A549 (cell line): ENCODE results near the gene TEFM. TPM values are rescaled to one million over a fixed set of nuclear protein-coding genes. Genes with fewer than 3 reads are reported as not detected.
"Not testable (repeated sequence)": the region's sequence is repeated elsewhere in the genome, so short reads cannot be mapped to it uniquely, and the experiment has no call there.

ENCODE experiments used
- ATAC-seq, 2 experiments: fragments of 200-7000 bp in 1 of 2; fragments of >200 bp in 1 of 2; cut with Nextera tagmentation in 1 of 2; cut with Tn5 transposase in 1 of 2; 3 replicates each; pipeline versions ENCODE4 v1.8.0 to v1.9.1; 2018 to 2020; ENCODE audit warnings: mild to moderate bottlenecking in 1 of 2, moderate library complexity in 1 of 2
- CTCF ChIA-PET: fragments of 300-600 bp; sonication (Branson Sonifier 250); formaldehyde crosslinking; extraction: SDS; loops from one replicate; lab custom pipeline; 2021; ENCODE audit warnings: antibody characterized with exemption, inconsistent platforms; lab: Yijun Ruan, JAX
- POLR2A ChIA-PET: fragments of 350-600 bp; formaldehyde crosslinking; extraction: SDS; loops from one replicate; lab custom pipeline; 2021; ENCODE audit warnings: antibody characterized with exemption, inconsistent platforms; lab: Yijun Ruan, JAX
- DNase-seq, 2 experiments: peaks; one replicate each; pipeline versions ENCODE4 v3.0.0 to v3.0.0-alpha.2; 2011 to 2016; ENCODE audit warnings: low read depth in 1 of 2, low spot score in 1 of 2
- FAIRE-seq: peaks from 2 replicates; lab custom pipeline; 2011; peaks lifted over from hg19 to GRCh38; lab: Jason Lieb, UNC
- H3K27ac ChIP-seq, 2 experiments: fragments of >200 bp; sonication (Bioruptor Twin); formaldehyde crosslinking; 3 replicates each; pipeline ENCODE4 v1.5.1; 2016 to 2017
- H3K4me1 ChIP-seq: fragments of >200 bp; sonication (Bioruptor Twin); formaldehyde crosslinking; 3 replicates; pipeline ENCODE4 v1.6.1; 2016
- H3K4me2 ChIP-seq: fragments of >200 bp; sonication (Bioruptor Twin); formaldehyde crosslinking; 3 replicates; pipeline ENCODE4 v1.6.1; 2016
- H3K4me3 ChIP-seq: fragments of >200 bp; sonication (Bioruptor Twin); formaldehyde crosslinking; 3 replicates; pipeline ENCODE4 v1.5.1; 2016
- H3K9me3 ChIP-seq: fragments of >200 bp; sonication (Bioruptor Twin); formaldehyde crosslinking; 3 replicates; pipeline ENCODE4 v1.6.1; 2016
- CBX2 ChIP-seq: fragments of 200-600 bp; sonication (generic); IDR thresholded peaks from 2 replicates; pipeline ENCODE4 v1.6.1; 2016; ENCODE audit warnings: low read depth, mild to moderate bottlenecking, borderline replicate concordance
- CHD2 ChIP-seq: fragments of 150-350 bp; IDR thresholded peaks from 2 replicates; pipeline ENCODE4 v1.6.1; 2014; ENCODE audit warnings: low read length; ENCODE audit not compliant: partially characterized antibody
- CHD4 ChIP-seq: fragments of 200-600 bp; sonication (generic); IDR thresholded peaks from 2 replicates; pipeline ENCODE4 v1.6.1; 2016; ENCODE audit warnings: antibody characterized with exemption, mild to moderate bottlenecking, borderline replicate concordance
- EHMT2 ChIP-seq: fragments of 200-600 bp; sonication (generic); IDR thresholded peaks from 2 replicates; pipeline ENCODE4 v1.6.1; 2016; ENCODE audit warnings: antibody characterized with exemption, low read depth, mild to moderate bottlenecking, moderate library complexity
- EP300 ChIP-seq, 2 experiments: fragments of >200 bp; sonication (Bioruptor Twin); formaldehyde crosslinking; IDR thresholded peaks; 2 replicates in 1 of 2; 3 replicates in 1 of 2; pipeline ENCODE4 v1.6.1; 2016 to 2017
- ESRRA ChIP-seq: fragments of 150-350 bp; IDR thresholded peaks from 2 replicates; pipeline ENCODE4 v1.6.1; 2014; ENCODE audit warnings: mild to moderate bottlenecking, low read length, borderline replicate concordance
- FOXS1 ChIP-seq: fragments of 250-450 bp; sonication (Bioruptor Pico); IDR thresholded peaks from 2 replicates; pipeline ENCODE4 v1.5.0; 2020; ENCODE audit warnings: mild to moderate bottlenecking, moderate library complexity
- HEYL ChIP-seq: fragments of 250-450 bp; sonication (Bioruptor Pico); IDR thresholded peaks from 2 replicates; pipeline ENCODE4 v1.8.0; 2021; ENCODE audit warnings: mild to moderate bottlenecking, moderate library complexity
- JUNB ChIP-seq: fragments of >200 bp; sonication (Bioruptor Twin); formaldehyde crosslinking; IDR thresholded peaks from 2 replicates; pipeline ENCODE4 v1.6.1; 2016
- KDM5A ChIP-seq: fragments of 200-600 bp; sonication (generic); IDR thresholded peaks from 2 replicates; pipeline ENCODE4 v1.6.1; 2016; ENCODE audit warnings: antibody characterized with exemption, mild to moderate bottlenecking
- MAFK ChIP-seq: fragments of 450-650 bp; IDR thresholded peaks from 2 replicates; pipeline ENCODE4 v1.6.1; 2014; ENCODE audit not compliant: partially characterized antibody
- MAZ ChIP-seq: fragments of 150-350 bp; IDR thresholded peaks from 2 replicates; pipeline ENCODE4 v1.6.1; 2014; ENCODE audit warnings: antibody characterized with exemption, low read depth, low read length, borderline replicate concordance
- NPAS2 ChIP-seq: fragments of 250-450 bp; sonication (Bioruptor Pico); IDR thresholded peaks from 2 replicates; pipeline ENCODE4 v1.8.0; 2022; ENCODE audit warnings: mild to moderate bottlenecking, moderate library complexity, borderline replicate concordance
- PHF8 ChIP-seq: fragments of 200-600 bp; sonication (generic); IDR thresholded peaks from 2 replicates; pipeline ENCODE4 v1.6.1; 2016; ENCODE audit warnings: low read depth, mild to moderate bottlenecking, antibody characterized with exemption, moderate library complexity, borderline replicate concordance
- RARB ChIP-seq: fragments of 250-450 bp; sonication (Bioruptor Pico); IDR thresholded peaks from 2 replicates; pipeline ENCODE4 v1.8.0; 2021; ENCODE audit warnings: mild to moderate bottlenecking, moderate library complexity
- RCOR1 ChIP-seq: fragments of 150-350 bp; IDR thresholded peaks from 2 replicates; pipeline ENCODE4 v1.6.1; 2014; ENCODE audit warnings: antibody characterized with exemption, low read length, low read depth
- RFX5 ChIP-seq: fragments of 450-650 bp; IDR thresholded peaks from 2 replicates; pipeline ENCODE4 v1.7.1; 2014; ENCODE audit warnings: antibody characterized with exemption, mild to moderate bottlenecking, moderate library complexity
- TFCP2L1 ChIP-seq: fragments of 250-450 bp; sonication (Bioruptor Pico); IDR thresholded peaks from 2 replicates; pipeline ENCODE4 v1.5.0; 2021; ENCODE audit warnings: mild to moderate bottlenecking
- TP53 ChIP-seq: fragments of 250-450 bp; sonication (Bioruptor Pico); IDR thresholded peaks from 2 replicates; pipeline ENCODE4 v1.5.0; 2021; ENCODE audit warnings: mild to moderate bottlenecking, moderate library complexity
- ZC3H11A ChIP-seq: fragments of 450-650 bp; IDR thresholded peaks from 2 replicates; pipeline ENCODE4 v1.6.1; 2014; ENCODE audit warnings: antibody characterized with exemption, mild to moderate bottlenecking
- ZSCAN20 ChIP-seq: fragments of 250-450 bp; sonication (Bioruptor Pico); IDR thresholded peaks from 2 replicates; pipeline ENCODE4 v1.8.0; 2022; ENCODE audit warnings: mild to moderate bottlenecking, moderate library complexity
- WGBS: methylation state at CpG from one replicate; pipeline ENCODE4 v1.1.6; 2017; ENCODE audit errors: missing lambda C conversion rate; 5-methylcytosine and 5-hydroxymethylcytosine counted together
- polyA plus RNA-seq, 4 experiments: library from polyadenylated mRNA; depleted of rRNA in 3 of 4; stranded (reverse); fragments of >200 nt; fragmentation: RNase III in 1 of 4; extraction: RNeasy Plus Mini Kit Qiagen cat#74134 plus additional on column Dnase treatment in 1 of 4; gene quantifications; 2 replicates in 3 of 4; 3 replicates in 1 of 4; pipeline ENCODE4 v1.2.3, GENCODE V29; 2011 to 2017
- TF ChIP-seq, protein P1 (sequence below): IDR thresholded peaks from 2 replicates; pipeline ENCODE4 v1.6.1; 2012; ENCODE audit warnings: low read depth, borderline replicate concordance
- TF ChIP-seq, protein P2 (sequence below): fragments of 150-350 bp; IDR thresholded peaks from 2 replicates; pipeline ENCODE4 v1.6.1; 2014; ENCODE audit warnings: low read depth, mild to moderate bottlenecking, low read length

The TEFM gene
- polyA plus RNA-seq, 2 of the 4 experiments (the other 2 are of a cell fraction), result 26.8 to 27.5 TPM

DNA sequence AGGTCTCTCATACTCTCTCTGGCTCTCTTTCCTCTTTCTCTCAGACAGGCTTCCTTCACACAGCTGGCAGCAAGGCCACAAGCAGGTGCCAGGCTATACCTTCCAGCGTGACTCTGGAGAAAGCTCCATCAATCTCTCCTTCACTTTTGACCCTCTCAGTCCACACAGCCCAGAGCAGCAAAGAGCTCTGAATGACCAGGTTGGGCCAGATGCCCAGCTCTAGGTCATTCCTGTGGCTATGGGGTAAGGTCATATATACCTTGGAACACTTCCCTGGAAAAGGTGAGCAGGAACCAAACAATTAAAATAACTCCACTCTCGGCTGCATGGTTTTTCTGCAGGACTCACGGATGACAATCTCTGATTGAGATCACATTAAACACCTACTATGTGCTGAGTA lies 24.5 kb upstream of the TEFM start:
- H3K4me1 ChIP-seq, result no peaks in the 10 kb centered on the region
- POLR2A ChIA-PET, result no interaction called here
- no peaks in the 10 kb centered on the region for H3K9me3 ChIP-seq
- DNase-seq (no peak), FAIRE-seq (no peak), ATAC-seq (no peak)
- H3K4me2 ChIP-seq, result no peak overlapping the region
- CTCF ChIA-PET, result interaction anchor here (0.6 to 1.3 kb wide), 3 partner anchors 14 to 491 kb away, joined by 3 read pairs; no protein-coding TSS in a partner anchor
- TF ChIP-seq RARB, result no peak
- no peak for TF ChIP-seq CBX2
- TF ChIP-seq, protein P1, sequence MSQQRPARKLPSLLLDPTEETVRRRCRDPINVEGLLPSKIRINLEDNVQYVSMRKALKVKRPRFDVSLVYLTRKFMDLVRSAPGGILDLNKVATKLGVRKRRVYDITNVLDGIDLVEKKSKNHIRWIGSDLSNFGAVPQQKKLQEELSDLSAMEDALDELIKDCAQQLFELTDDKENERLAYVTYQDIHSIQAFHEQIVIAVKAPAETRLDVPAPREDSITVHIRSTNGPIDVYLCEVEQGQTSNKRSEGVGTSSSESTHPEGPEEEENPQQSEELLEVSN, result no peak
- TF ChIP-seq RCOR1, result no peak
- no peak for TF ChIP-seq KDM5A
- H3K27ac ChIP-seq, result no peak overlapping the region
- H3K4me3 ChIP-seq, result no peak overlapping the region
- WGBS, result 89% methylated on average over 3 of the region's 3 CpGs

DNA sequence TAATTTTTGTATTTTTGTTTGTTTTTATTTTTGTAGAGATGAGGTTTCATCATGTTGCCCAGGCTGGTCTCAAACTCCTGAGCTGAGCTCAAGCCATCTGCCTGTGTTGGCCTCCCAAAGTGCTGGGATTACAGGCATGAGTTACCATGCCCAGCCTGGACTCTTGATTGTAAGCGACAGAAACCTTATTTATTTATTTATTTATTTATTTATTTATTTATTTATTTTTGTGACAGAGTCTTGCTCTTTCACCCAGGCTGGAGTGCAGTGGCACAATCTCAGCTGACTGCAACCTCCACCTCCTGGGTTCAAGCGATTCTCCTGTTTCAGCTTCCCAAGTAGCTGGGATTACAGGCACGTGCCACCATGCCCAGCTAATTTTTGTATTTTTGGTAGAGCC lies 23.8 kb upstream of the TEFM start:
- DNase-seq, FAIRE-seq, POLR2A ChIA-PET, H3K4me1 ChIP-seq, H3K9me3 ChIP-seq, H3K4me2 ChIP-seq, H3K4me3 ChIP-seq, ATAC-seq, H3K27ac ChIP-seq: not testable (repeated sequence)
- TF ChIP-seq ZC3H11A, result peak; percentile 98
- CTCF ChIA-PET, result interaction anchor here (0.7 to 1.3 kb wide), 2 partner anchors 14 to 286 kb away, joined by 3 read pairs; no protein-coding TSS in a partner anchor
- WGBS, result 92% methylated on average over 3 of the region's 3 CpGs

DNA sequence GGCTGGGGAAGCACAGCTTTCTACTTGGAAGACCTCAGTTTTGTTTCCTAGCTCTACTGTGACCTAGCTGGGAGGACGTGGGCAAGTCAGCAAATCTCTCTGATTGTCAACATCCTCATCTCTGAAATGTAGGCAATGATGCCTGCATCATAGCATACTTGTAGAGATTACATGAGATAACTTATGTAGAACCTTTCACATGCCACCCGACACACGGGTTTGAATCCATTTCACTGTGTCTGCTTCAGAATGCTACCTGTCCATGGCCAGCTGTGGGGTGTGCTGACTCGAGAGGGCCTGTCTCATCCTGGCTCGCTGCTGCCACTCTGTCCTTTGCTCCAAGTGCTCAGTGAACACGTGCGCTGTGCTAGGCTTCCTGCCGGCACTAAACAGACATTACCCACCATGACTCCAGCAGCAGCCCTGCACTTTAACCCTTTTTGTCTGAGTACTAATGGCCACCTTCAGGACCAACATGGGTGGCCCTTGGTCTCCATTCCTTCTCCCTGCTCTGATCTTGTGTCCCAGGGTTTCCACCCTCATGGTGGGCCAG lies 23.1 kb upstream of the TEFM start:
- H3K27ac ChIP-seq, result no peak overlapping the region
- H3K4me1 ChIP-seq, result no peaks in the 10 kb centered on the region
- no peak overlapping the region for H3K4me2 ChIP-seq
- ChIA-PET POLR2A (interaction anchor here (0.9 kb wide), 1 partner anchor 19 kb away, joined by 3 read pairs; no protein-coding TSS in a partner anchor), CTCF (interaction anchor here (1.4 kb wide), 1 partner anchor 12 kb away, joined by 5 read pairs; no protein-coding TSS in a partner anchor)
- DNase-seq (no peak), FAIRE-seq (no peak), ATAC-seq (peak; percentile 20 to 27; a peak in 2 of 6 replicates)
- 74% methylated on average over 8 of the region's 8 CpGs for WGBS
- TF ChIP-seq CHD2 (no peak), FOXS1 (CRISPR knock-in tag) (no peak), TP53 (CRISPR knock-in tag) (no peak), NPAS2 (CRISPR knock-in tag) (no peak), CHD4 (no peak), EHMT2 (no peak), JUNB (no peak), ZSCAN20 (no peak), EP300 (IDR thresholded peaks at IDR 0.05) (no peak), TFCP2L1 (CRISPR knock-in tag) (no peak), MAZ (no peak), KDM5A (no peak), RFX5 (no peak), HEYL (CRISPR knock-in tag) (no peak), MAFK (no peak), PHF8 (no peak), ESRRA (no peak)
- TF ChIP-seq, protein P2, sequence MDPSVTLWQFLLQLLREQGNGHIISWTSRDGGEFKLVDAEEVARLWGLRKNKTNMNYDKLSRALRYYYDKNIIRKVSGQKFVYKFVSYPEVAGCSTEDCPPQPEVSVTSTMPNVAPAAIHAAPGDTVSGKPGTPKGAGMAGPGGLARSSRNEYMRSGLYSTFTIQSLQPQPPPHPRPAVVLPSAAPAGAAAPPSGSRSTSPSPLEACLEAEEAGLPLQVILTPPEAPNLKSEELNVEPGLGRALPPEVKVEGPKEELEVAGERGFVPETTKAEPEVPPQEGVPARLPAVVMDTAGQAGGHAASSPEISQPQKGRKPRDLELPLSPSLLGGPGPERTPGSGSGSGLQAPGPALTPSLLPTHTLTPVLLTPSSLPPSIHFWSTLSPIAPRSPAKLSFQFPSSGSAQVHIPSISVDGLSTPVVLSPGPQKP, result no peak
- TF ChIP-seq, protein P1, result no peak
- no peak overlapping the region for H3K4me3 ChIP-seq
- no peaks in the 10 kb centered on the region for H3K9me3 ChIP-seq
